Adrenal gland (tissue), 12 donors: Measurements from ENCODE around the gene GPC1. TPM values are rescaled to one million over a fixed set of nuclear protein-coding genes. Genes with fewer than 3 reads are reported as not detected.

Source experiments
- DNase-seq, 7 donors: peaks; one replicate each; pipeline ENCODE4 v3.0.0-alpha.2; 2019 to 2020
- H3K27ac ChIP-seq, 5 donors: fragments of 200-600 bp; sonication (generic) in 4 of 5; 1 replicate in 3 of 5; 2 replicates in 2 of 5; pipeline versions ENCODE4 v1.5.1 to v1.8.0; 2016 to 2020; ENCODE audit warnings: mild to moderate bottlenecking in 1 of 5
- H3K27me3 ChIP-seq: fragments of 200-600 bp; 2 replicates; pipeline ENCODE4 v1.8.0; 2021
- H3K36me3 ChIP-seq, 2 donors: fragments of 200-600 bp; replicated peaks in 1 of 2; 1 replicate in 1 of 2; 2 replicates in 1 of 2; pipeline versions ENCODE4 v1.5.1 to v1.8.0; 2018 to 2022
- H3K4me1 ChIP-seq, 2 donors: fragments of 200-600 bp; replicated peaks in 1 of 2; 1 replicate in 1 of 2; 2 replicates in 1 of 2; pipeline versions ENCODE4 v1.5.1 to v1.8.0; 2018 to 2021
- H3K4me3 ChIP-seq, 4 donors: fragments of 200-600 bp; sonication (generic) in 3 of 4; one replicate each; pipeline ENCODE4 v1.5.1; 2016 to 2018
- H3K9me3 ChIP-seq, 3 donors: fragments of 200-600 bp; sonication (generic) in 1 of 3; replicated peaks in 1 of 3; 1 replicate in 2 of 3; 2 replicates in 1 of 3; pipeline versions ENCODE4 v1.5.1 to v1.8.0; 2016 to 2021
- POLR2A ChIP-seq, 2 donors: fragments of 450-650 bp; IDR thresholded peaks; one replicate each; pipeline ENCODE4 v1.6.1; 2017; ENCODE audit warnings: antibody characterized with exemption in 2 of 2, mild to moderate bottlenecking in 2 of 2, moderate library complexity in 1 of 2
- WGBS, 4 donors: extraction: QIAGEN DNeasy Blood & Tissue Kit in 2 of 4; methylation state at CpG; one replicate each; pipeline versions ENCODE4 v1.1.5 to v1.1.7; 2013 to 2017; 5-methylcytosine and 5-hydroxymethylcytosine counted together
- intact Hi-C, 2 donors: fragments of 100-400 bp; cut with DNase I; formaldehyde crosslinking; loops; one replicate each; pipeline versions ENCODE4 v1.14.1 to v1.15.0; 2022 to 2023
- polyA plus RNA-seq, 3 donors: library from polyadenylated mRNA; stranded (reverse); fragments of 200-250 nt in 2 of 3; fragments of 350-450 nt in 1 of 3; fragmentation: Illumina TruSeq in 1 of 3; extraction: RNeasy Lipid Tissue Mini Kit (QIAGEN cat#74804) in 1 of 3; gene quantifications; one replicate each; pipeline ENCODE4 v1.2.3, GENCODE V29; 2013 to 2014
- total RNA-seq, 9 donors: library from RNA; depleted of rRNA in 4 of 9; stranded (reverse); fragments of >200 nt in 4 of 9; fragments of 120-200 nt in 1 of 9; fragmentation: NEBNext Ultra II Directional in 1 of 9; extraction: Animal tissue kit (Norgen Biotek cat#: 25700) in 1 of 9; gene quantifications; one replicate each; pipeline versions ENCODE4 v1.1.0 to v1.2.4, GENCODE V29; 2013 to 2023
- TF ChIP-seq, protein P1 (sequence below), 6 experiments: fragments of 450-650 bp in 4 of 6; fragments of 200-600 bp in 2 of 6; sonication (generic) in 1 of 6; IDR thresholded peaks; 1 replicate in 5 of 6; 2 replicates in 1 of 6; pipeline versions ENCODE4 v1.5.1 to v1.8.0; 2016 to 2021; ENCODE audit warnings: antibody characterized with exemption in 6 of 6, mild to moderate bottlenecking in 2 of 6, moderate library complexity in 1 of 6
- donor health status: healthy with polysubstance abuse.
- donor health status: Bipolar disorder and iron deficiency.
- donor health status: DM: yes; HTN: yes; CAD: no.
- donor health status: DM: no; HTN: no; CAD: no.
- donor health status: DM: no; HTN: no; CAD: no.
- donor health status: DM: yes; HTN: yes; CAD: no.

GPC1 gene
- total and polyA plus RNA-seq, 12 donors, result 11.8 to 202 (median 132) TPM

GRCh38 chr2:240433973-240434727 lies 1.3 kb upstream of the GPC1 start:
- Histone ChIP-seq H3K27me3 (no peaks in the 10 kb centered on the region), H3K27ac (peak overlapping the region in 4 of 5 donors; percentile 81 to 100 (median 89)), H3K36me3 (no peaks in the 10 kb centered on the region), H3K9me3 (no peaks in the 10 kb centered on the region), H3K4me1 (peaks cover 33 to 37% of the 10 kb centered on the region in 2 donors), H3K4me3 (peak overlapping the region in 2 of 4 donors; percentile 44 to 96)
- 73 to 87% (median 78%) methylated on average over 8 to 16 of the region's 16 CpGs for WGBS, 4 donors
- peak in 1 of 2 donors; percentile 63 for TF ChIP-seq POLR2A (IDR thresholded peaks at IDR 0.05)
- TF ChIP-seq, protein P1, sequence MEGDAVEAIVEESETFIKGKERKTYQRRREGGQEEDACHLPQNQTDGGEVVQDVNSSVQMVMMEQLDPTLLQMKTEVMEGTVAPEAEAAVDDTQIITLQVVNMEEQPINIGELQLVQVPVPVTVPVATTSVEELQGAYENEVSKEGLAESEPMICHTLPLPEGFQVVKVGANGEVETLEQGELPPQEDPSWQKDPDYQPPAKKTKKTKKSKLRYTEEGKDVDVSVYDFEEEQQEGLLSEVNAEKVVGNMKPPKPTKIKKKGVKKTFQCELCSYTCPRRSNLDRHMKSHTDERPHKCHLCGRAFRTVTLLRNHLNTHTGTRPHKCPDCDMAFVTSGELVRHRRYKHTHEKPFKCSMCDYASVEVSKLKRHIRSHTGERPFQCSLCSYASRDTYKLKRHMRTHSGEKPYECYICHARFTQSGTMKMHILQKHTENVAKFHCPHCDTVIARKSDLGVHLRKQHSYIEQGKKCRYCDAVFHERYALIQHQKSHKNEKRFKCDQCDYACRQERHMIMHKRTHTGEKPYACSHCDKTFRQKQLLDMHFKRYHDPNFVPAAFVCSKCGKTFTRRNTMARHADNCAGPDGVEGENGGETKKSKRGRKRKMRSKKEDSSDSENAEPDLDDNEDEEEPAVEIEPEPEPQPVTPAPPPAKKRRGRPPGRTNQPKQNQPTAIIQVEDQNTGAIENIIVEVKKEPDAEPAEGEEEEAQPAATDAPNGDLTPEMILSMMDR (IDR thresholded peaks at IDR 0.05), result no peak
- peak; percentile 72 to 89 (median 86) for DNase-seq
- intact Hi-C loops, result loop anchor here in 1 of 2 donors (5.0 kb wide), 1 partner anchor 47 kb away; no protein-coding TSS in a partner anchor

- intact Hi-C loops, result loop anchor here (5.0 kb wide), 2 partner anchors 48 to 203 kb away; no protein-coding TSS in a partner anchor
- Histone ChIP-seq H3K36me3 (no peaks in the 10 kb centered on the region), H3K9me3 (no peaks in the 10 kb centered on the region), H3K27me3 (no peaks in the 10 kb centered on the region), H3K4me1 (peaks cover 33 to 37% of the 10 kb centered on the region in 2 donors), H3K4me3 (peak overlapping the region in 3 of 4 donors; percentile 10 to 96 (median 44)), H3K27ac (peak overlapping the region; percentile 29 to 100 (median 87))
- TF ChIP-seq, protein P1 (IDR thresholded peaks at IDR 0.05), result no peak
- TF ChIP-seq POLR2A (IDR thresholded peaks at IDR 0.05), result peak in 1 of 2 donors; percentile 43
- 2 to 10% (median 3%) methylated on average over 6 to 71 of the region's 71 CpGs for WGBS, 4 donors
- DNase-seq, result peak; percentile 94 to 97 (median 95)
These were observed 571 bp upstream of the GPC1 start for GRCh38 chr2:240434728-240435456.

DNA sequence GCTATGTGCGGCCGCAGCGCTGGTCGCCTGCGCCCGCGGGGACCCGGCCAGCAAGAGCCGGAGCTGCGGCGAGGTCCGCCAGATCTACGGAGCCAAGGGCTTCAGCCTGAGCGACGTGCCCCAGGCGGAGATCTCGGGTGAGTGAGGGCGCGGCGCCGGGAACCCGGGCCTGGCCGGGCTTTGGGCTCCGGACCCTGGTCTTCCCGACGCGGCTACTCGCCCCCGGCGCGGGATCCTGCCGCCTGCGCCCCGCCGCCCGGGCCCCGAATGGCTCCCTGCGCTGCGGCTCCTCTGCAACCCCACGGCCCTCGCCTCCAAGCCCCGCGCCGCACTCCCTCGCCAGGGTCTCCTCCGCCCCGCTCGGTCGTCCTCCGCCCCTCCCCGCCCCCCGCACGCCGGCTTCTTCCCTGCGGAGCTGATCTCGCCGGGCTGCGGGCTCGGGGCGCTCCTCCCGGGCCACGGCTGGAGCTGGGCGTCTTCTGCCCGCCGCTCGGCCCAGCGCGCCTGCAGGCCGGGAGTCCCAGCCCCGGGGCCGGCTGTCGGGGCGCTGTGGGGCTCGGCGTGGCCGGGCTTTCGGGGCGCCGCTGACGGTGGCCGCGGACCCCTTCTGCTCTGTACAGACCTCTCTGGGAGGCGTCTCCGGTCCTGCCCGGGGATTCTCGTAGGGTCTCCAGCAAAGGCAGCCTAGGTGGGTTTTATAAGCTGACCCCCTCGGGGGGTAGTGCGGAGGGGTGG lies 652 bp downstream of the GPC1 start:
- peak in 1 of 2 donors; percentile 3 for TF ChIP-seq POLR2A (IDR thresholded peaks at IDR 0.05)
- TF ChIP-seq, protein P1 (IDR thresholded peaks at IDR 0.05), result no peak
- Histone ChIP-seq H3K4me1 (peaks cover 33 to 37% of the 10 kb centered on the region in 2 donors), H3K4me3 (peak overlapping the region in 3 of 4 donors; percentile 15 to 96 (median 69)), H3K27ac (peak overlapping the region; percentile 79 to 100 (median 91)), H3K27me3 (no peaks in the 10 kb centered on the region), H3K36me3 (no peaks in the 10 kb centered on the region), H3K9me3 (no peaks in the 10 kb centered on the region)
- WGBS, 4 donors, result 0 to 1% (median 0%) methylated on average over 12 to 88 of the region's 88 CpGs; no CpG with 5 or more reads in 1 of the 4 donors
- intact Hi-C loops, result loop anchor here in 1 of 2 donors (5.0 kb wide), 1 partner anchor 204 kb away; no protein-coding TSS in a partner anchor
- DNase-seq, result peak in 5 of 7 donors; percentile 20 to 56 (median 41)
